GM18520 (cell line): ENCODE measurements around the gene C14orf180.

Experiments
- ATAC-seq: cut with Tn5 transposase; IDR thresholded peaks from one replicate; pipeline ENCODE4 v1.9.1; 2021; ENCODE audit not compliant: unreplicated experiment

C14orf180 gene

DNA sequence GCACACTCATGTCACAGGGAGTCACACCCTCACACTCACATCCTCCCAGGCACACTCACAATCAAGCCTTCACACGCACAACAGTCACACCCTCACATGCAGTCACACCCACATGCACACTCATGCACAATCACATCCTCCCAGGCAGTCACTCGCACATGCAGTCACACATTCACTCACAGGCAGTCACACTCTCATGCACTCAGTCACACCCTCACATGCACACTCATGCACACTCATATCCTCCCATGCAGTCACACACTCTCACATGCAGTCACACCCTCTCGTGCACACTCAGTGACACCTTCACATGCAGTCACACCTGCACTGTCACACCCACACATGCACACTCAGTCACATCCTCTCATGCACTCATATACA is 12.7 kb downstream of the C14orf180 start:
- no peak for ATAC-seq

DNA sequence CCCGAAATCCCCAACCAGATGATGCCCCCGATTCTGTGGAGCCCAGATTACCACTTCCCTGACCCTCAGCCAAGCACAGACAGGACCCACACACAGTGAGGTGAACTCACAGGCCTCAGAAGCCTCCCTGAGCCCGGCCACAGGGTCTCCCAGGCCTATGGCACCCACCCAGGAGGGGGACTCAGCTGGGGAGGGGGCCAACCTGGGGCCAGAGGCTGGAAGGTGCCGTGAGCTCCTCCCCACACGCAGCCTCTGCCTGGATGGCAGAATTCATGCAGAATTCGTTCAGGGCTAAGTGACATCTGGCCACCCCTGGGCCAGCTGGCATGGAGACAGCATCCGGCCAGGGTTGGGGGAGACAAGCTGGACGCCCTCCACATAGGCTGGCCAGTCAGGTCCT is 13.2 kb downstream of the C14orf180 start:
- no peak for ATAC-seq

DNA sequence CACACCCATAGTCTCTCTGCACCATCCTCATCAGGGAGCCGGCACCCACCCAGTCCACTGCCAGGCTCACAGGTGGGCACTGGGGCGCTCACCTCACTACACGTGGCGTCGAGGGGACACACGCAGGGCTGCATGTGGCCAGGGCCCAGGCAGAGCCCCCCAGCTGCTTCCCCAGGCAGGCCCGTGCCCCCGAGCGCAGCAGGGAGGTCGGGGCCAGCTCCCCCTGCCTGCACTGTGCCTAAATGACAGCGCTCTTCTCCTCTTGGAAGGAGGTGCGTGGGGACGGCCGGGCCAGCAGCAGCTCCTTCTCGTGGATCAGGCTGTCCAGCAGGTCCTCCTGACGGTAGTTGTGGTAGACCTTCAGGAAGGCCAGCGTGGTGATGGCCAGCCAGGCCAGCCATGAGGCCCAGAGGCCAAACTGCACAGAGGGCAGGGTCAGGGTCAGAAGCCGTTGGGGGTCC is 13.7 kb downstream of the C14orf180 start:
- no peak for ATAC-seq

DNA sequence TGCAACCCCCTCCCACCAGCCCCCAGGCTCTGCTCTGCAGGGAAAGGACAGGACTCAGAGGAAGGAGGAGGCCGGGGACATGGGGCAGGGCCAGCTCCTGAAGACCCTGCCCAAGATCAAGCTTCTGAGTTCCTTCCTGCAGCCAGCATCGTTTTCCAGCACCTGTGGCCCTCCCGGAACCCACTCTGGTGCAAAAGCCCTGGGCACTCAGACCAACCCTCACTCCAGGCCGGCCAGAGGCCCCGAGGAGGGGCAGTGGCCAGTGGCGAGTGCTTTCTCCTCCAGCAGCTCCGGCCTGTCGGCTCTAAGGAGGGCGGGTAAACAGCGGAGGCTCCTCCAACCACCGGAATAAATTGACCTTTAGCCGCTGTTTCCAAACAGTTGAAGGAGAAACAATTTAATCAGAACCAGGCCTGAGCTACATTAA is 14.2 kb downstream of the C14orf180 start:
- no peak for ATAC-seq

DNA sequence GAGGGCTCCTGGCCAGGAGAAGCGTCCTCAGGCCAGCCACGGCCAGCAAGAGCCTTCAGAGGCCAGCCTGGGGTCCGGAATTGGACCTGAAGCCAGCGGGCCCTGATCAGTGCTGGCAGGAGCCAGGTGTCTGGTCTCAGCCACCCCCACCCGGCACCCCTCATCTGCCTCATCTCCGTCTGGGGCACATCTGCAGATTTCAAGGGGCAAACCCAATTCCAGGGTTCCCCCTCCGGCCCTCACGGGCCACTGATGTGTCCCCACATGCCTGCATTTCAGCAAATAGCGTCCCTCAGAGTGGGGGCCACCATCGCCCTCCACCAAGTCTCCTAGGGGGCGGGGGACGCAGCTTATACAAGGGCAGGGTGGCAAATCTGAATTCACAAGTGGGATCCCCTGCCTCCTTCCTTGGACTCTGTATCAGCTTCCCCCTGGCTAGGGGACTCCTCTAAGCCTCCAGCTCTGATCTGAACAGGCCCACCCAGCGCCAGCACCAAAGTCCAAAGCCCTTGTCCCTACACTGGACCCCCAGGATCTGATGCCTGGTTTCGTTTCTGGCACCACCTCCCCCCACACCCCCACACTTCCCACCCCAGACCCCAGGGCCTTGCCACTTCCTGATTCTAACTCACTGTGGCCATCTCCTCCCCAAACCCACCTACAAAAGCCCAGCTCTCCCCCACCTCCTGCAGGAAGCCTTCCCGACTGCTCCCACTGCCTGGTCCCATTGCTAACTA is 14.9 kb downstream of the C14orf180 start:
- ATAC-seq = no peak

DNA sequence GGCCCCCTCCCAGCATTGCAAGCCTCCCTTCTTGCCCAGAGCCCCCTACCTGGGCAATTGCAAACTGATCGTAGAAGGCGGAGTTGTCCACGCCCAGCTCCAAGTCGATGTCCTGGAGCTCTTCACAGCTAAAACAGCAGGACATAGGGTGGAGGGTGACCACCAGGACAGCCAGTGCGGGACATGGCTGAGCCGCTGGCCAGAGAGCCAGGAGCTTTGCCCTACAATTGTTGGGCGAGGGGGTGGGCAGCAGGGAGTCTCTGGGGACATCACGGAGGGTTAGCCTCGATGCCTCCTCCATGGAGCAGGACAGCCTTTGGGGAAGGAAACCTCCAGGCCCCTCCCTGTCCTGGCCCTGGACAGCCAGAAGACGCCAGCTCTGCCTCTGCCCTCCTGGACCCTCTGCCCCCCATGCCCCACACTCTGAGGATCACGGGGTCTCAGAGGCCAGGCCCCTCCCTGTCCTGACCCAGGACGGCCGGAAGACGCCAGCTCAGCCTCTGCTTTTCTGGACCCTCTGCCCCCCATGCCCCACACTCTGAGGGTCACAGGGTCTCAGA is 15.6 kb downstream of the C14orf180 start:
- no peak for ATAC-seq

DNA sequence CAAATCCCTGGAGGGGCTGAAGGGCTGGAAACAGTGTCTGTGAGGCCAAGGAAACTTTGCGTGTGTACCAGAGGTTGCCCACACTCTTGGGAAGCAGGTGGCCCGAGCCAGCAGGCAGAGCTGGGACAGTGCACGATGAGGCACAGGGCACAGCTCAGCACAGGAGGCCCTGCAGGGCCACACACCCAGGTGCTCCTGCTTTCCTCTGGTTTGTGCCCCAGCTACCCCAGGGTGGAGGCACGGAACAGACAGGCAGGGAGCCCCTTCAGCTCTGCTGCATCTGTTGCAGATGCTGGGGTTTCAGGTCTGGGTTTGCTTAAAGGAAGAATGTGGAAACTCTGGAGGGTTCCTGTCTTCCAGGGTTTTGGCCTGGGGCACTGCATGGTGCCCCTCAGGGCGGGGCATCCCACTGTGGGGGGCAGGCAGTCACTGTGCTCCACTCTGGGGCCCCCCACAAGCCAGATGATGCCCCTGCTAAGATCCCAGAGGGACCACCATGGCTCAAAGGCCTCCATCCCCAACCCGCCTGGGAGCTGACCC is 16.4 kb downstream of the C14orf180 start:
- no peak for ATAC-seq

DNA sequence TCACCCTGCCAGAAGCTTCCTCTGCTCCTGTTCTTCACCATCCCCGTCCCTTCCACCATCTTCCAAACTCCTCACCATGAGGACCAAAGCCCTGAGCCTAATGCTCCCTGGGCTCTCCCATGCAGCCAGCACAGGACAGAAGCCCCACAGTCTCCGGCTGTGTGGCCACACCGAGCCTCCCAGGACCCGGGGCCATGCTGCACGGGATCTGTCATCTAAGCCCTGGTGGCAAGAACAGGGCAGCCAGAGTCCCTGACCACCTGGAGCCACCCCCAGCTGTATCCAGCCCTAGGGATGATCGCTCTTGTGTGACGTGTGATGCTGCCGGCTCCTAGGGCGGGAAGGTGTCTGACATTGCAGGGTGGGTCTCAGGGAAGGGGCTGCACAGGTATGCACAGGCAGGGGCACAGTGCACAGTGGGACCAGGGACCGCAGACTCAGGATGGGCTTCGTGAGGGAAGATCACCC is 16.9 kb downstream of the C14orf180 start:
- no peak for ATAC-seq

DNA sequence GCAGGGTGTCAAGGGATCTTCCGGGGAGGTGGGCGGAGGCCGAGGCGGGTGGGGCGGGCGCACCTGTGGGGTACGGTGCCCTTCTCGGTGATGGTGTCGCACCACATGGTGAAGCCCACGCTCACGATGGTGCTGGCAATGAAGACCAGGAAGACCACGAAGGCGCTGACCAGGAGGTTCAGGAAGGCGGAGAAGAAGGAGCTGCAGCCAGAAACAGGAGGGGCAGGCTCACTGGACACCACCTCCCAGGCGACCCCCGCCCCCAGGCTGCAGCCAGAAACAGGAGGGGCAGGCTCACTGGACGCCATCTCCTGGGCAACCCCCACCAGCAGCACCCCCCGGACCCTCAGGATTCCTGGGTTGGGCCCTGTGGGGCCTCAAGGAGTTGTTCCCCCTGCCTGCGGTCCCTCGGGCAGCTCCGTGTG is 17.4 kb downstream of the C14orf180 start:
- ATAC-seq = no peak

DNA sequence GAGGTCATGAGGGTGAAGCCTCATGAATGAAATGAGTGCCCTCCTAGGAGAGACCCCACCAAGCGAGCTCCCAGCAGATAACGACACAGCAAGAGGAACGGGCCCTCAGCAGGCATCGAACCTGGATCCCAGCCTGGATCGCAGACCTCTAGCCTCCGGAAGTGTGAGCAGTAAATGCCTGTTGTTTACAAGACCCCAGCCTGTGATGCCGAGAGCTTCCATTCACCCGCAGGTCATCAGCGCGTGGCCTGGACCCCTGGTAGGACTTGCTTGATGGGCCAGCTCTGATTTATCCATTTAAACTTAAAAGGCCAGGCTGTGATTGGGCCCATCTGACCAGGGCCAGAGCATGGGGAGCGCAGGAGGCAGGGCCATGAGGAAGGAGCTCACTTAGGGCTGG is 18.0 kb downstream of the C14orf180 start:
- ATAC-seq = no peak

DNA sequence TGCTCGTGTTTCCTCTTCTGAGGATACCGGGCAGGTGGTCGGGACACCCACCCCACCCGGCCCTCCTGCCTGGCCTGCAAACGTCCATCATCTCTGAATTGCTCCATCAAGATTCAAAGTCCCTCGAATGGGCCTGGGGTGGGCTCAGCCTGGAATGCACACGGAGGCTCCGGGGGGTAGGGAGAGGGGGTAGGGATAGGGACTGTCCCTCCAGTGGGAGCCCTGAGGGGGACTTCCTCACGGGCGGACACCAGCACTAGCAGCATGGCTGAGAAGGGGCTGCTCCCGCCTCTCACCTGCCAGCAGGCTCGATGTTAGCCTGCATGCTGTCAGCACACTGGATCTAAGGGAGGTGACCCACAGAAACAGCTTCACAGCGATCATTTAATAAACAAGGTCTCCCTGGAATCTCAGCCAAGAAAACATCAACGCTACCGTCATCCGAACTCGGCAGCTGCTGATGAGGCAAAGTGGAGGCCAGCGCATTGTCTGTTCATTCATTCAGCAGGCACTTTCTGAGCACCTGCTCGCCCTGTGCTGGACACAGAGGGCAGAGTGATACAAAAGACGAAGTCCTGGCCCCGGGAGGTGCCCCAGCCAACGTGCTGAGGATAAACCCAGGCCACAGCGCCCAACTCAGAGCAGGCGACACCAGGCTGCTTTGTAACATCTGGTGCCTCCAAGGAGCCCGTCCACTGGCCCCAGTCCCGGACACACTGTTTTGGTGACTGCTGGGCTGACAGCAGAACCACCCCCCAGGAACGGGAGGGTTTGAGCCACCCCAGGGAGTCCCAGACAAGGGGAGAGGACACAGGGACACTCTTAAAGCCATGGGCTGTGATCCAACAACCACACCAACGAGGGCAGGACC is 18.7 kb downstream of the C14orf180 start:
- ATAC-seq = no peak

DNA sequence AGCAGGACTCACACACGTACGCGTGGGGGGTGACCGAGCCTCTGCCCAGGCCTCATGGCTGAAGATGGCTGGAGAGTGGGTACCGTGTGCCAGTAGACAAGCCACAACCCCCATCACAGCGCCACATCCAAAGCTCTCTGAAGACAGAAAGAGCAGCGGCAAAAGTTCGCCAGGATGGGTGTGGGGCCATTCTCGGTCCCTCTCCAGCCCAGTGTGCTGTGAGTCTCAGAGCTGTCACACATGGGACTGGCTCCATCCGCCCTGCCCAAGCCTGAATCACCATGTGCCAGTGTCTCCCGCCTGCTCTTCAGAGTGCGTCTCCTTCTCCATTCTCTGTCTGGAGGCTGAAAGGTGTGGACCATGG is 19.3 kb downstream of the C14orf180 start:
- ATAC-seq = no peak

DNA sequence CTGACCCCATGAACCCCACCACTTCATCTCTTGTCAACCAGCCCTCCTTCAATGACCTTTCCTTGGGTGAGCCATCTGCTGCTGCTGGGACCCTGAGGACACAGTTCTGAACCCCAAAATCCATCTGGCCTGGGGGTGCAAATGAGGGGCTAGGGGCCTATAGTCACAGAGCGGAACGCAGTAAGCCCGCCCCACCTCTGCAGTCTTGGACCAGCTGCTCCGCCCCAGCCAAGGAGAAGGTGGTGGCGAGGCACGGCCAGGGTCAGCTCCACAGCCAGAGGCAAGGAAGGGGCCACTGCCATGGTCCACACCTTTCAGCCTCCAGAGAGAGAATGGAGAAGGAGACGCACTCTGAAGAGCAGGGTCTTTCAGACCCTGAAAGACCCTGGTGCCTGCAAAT is 19.9 kb downstream of the C14orf180 start:
- ATAC-seq = no peak

DNA sequence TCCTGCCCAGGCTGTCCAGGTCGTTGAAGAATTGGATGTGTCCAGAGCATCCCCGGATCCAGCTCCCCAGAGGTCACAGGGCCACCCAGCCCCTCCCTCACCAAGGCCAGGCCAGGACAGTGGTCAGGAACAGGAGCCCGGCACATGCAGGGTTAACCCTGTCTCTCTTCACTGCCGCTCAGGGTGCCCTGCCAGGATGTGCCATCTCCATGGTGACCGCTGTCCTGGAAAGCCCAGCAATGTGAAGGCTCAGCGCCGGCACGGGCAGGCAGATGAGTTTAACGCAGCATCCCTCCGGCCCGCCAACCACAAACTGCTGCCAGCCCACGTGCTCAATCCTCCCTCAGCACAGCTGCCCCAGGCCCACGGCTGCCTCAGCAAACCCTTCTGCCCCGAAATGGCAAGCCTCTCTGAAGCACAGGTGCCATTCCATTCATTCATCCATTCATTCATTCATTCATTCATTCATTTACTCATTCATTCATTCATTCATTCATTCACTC is 20.6 kb downstream of the C14orf180 start:
- no peak for ATAC-seq

DNA sequence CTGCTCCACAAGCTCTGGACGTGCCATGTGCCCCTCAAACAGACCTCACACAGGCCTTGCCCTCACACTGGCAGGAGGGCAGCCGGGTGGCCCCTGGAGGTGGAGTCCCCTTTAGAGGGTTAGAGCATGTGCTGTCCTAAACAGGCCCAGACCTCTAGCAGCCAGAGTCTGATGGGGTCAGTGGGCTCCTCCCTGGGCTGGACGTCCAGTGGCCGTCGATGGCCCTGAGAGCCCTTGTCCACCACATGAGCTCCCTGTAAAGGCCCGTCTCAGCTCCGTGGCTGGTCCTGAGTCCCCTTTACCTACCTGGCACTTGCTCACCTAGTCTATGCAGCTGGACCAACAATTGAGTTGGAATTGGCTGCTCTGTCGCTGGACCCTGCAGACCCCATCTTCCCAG is 21.2 kb downstream of the C14orf180 start:
- ATAC-seq = no peak

DNA sequence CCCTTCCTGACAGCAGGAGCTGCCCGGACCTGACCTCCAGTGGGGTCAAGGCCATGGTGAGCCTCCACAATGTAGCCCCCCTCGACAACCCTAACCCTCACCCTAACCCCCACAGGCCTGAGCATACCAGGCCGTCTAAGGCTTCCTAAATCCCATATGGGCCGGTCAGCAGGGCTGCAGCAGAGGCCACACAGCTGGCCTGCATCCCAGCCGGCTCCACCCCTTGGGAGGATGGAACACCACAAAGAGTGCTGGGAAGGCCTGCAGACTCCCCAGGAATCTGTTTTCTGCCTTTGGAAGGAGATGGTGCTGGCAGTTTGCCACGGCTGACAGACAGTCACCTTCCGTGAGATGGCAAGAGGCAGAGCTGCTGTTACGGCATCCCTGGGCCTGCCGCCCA is 22.2 kb downstream of the C14orf180 start:
- ATAC-seq = no peak

DNA sequence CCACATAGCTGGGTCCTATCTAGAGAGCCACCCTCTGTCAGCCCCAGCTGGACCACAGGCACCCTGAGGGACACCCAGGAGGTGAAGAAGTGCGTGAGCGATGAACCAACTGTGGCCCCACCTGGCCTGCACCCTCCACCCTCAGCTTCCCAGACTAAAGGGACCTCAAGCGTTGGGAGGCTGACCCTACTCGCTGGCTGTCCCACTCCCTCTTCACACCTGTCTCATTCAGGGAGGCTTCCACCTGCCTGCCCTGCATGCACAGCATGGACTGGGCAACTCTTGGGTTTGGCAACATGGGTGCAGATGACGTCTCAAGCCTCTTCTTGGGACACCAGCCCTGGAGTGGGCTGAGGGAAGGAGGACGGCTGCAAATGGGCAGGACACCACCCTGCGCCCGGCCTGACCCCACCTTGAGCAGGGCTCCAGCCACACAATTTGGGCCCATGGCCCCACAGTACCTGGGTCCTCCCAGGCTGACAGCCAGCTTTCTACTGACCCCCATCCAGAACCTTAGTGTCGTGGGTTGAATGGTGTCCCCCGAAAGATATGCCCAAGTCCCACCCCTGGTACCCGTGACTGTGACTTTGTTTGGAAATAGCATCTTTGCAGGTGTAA is 22.9 kb downstream of the C14orf180 start:
- no peak for ATAC-seq

DNA sequence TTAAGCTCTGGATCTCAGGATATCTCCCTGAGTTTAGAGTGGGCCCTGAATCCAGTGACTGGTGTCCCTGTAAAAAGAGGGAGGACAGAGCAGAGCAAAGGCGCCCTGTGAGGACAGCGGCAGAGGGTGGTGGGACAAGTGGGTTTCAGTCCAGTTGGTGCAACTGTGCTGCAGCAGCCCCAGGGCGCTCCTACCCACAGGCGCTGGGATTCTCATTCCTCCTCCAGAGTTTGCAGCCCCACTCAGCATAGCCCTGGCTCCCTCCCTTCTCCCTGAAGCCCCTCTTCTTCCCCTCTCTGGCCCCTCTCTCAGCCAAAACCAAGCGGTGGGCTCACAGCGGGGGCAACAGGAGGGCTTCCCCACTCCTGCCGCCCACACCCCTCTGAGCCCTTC is 23.4 kb downstream of the C14orf180 start:
- no peak for ATAC-seq

DNA sequence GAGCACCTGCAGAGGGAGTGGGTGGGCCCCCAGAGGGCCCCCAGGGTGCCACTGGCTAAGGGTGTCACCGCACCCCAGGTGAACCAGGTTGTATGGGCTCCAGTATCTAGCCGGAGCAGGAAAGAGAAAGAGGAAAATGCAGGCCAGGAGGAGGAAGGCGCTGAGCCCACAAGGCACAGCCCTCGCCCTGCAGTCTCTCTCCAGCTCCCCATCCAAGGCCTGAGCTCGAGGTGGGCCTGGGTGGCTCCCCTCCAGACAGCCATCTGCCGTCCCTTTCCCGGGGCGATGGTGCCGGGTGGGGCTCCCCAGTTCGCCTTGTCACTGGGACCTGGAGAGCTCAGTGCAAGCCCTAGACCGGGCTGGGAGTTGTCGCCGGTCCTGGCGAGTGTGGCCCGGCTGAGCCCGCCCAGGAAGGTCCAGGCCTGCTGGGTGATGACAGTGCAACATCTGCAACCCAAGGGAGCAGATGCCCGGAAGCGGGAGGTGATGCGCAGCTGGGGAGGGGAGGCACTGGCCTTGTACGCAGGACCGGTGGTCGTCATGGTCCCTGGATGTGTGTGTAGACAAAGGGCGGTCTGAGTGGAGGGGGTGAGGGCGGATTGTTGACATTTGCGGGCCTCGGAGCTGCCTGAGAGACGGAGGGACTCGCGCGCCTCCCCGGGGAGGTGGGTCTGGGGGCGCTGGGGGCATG is 24.3 kb downstream of the C14orf180 start:
- no peak for ATAC-seq
